C4-2B (cell line): Measurements from ENCODE around the gene PTGER2.

Experiments used
- H3K27ac ChIP-seq: fragments of 450-650 bp; 2 replicates; pipeline ENCODE4 v1.5.1; 2017
- ZFX ChIP-seq: fragments of 450-650 bp; IDR thresholded peaks from 2 replicates; pipeline ENCODE4 v1.6.1; 2017
- TF ChIP-seq, protein P1 (sequence below): fragments of 450-650 bp; conservative IDR thresholded peaks from 2 replicates; pipeline ENCODE4 v1.5.1; 2017; ENCODE audit warnings: mild to moderate bottlenecking

Gene PTGER2

DNA sequence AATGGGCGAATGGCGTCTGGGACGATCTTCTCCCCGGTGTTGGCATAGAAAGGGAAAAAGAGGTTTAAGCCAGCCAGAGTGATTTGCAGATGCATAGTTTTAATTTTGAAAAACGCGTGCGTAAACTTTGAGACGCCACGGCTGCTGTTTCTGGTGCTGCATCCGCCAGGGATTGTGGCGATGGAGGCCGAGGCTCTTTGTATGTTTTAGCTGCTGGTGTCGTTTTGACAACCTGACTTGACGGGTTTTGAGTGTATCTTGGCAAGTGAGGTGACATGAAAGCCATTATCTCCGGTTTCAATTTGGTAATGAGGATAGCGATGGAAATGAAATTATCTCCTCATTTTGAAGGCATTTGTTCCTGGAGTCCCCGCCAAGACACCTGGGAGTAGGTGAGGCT, 45.0 kb upstream of the PTGER2 start:
- no peak for TF ChIP-seq ZFX
- TF ChIP-seq, protein P1, sequence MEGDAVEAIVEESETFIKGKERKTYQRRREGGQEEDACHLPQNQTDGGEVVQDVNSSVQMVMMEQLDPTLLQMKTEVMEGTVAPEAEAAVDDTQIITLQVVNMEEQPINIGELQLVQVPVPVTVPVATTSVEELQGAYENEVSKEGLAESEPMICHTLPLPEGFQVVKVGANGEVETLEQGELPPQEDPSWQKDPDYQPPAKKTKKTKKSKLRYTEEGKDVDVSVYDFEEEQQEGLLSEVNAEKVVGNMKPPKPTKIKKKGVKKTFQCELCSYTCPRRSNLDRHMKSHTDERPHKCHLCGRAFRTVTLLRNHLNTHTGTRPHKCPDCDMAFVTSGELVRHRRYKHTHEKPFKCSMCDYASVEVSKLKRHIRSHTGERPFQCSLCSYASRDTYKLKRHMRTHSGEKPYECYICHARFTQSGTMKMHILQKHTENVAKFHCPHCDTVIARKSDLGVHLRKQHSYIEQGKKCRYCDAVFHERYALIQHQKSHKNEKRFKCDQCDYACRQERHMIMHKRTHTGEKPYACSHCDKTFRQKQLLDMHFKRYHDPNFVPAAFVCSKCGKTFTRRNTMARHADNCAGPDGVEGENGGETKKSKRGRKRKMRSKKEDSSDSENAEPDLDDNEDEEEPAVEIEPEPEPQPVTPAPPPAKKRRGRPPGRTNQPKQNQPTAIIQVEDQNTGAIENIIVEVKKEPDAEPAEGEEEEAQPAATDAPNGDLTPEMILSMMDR = no peak
- no peak overlapping the region for H3K27ac ChIP-seq

DNA sequence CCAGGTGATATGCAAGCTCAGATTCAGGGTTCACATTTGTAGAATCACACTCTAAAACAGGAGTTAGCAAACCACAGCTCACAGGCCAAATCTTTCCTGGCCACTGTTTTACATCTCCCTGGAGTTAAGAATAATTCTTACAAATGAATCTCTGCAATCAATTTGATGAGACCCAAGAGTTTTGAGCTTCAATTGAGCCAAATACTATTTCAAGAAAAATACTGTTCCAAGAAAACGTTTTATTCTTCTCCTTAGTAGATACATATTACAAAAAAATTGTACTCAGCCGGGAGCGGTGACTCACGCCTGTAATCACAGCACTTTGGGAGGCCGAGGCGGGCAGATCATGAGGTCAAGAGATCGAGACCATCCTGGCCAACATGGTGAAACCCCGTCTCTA, 44.1 kb upstream of the PTGER2 start:
- TF ChIP-seq, protein P1 = no peak
- no peak for TF ChIP-seq ZFX
- no peak overlapping the region for H3K27ac ChIP-seq

GRCh38 chr14:52271538-52271937, 42.6 kb upstream of the PTGER2 start:
- H3K27ac ChIP-seq = no peak overlapping the region
- no peak for TF ChIP-seq ZFX
- TF ChIP-seq, protein P1 = no peak

- no peak for TF ChIP-seq ZFX
- TF ChIP-seq, protein P1 = peak; percentile 57
- no peak overlapping the region for H3K27ac ChIP-seq
Observed at GRCh38 chr14:52272375-52272774, 41.7 kb upstream of the PTGER2 start.

DNA sequence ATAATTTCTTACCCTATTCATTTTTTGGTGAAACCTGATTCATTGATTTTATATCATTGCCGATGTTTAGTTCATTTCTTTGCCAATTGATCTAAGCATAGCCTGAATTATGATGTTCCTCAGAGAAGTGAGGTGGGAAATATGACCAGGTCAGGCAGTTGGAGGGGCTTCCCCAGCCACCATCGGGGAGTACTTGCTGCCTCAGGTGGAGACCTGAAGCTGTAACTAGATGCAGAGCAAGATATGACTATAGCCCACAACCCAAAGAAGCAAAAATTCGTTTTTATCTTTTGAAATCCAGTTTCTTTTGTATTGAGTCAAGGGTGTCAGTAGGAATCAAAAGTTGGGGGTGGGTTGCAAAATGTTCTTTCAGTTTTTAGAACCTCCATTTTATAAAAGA, 38.7 kb upstream of the PTGER2 start:
- no peak overlapping the region for H3K27ac ChIP-seq
- TF ChIP-seq ZFX = no peak
- TF ChIP-seq, protein P1 = no peak

GRCh38 chr14:52277552-52277951, 36.6 kb upstream of the PTGER2 start:
- H3K27ac ChIP-seq = no peak overlapping the region
- no peak for TF ChIP-seq ZFX
- TF ChIP-seq, protein P1 = no peak

DNA sequence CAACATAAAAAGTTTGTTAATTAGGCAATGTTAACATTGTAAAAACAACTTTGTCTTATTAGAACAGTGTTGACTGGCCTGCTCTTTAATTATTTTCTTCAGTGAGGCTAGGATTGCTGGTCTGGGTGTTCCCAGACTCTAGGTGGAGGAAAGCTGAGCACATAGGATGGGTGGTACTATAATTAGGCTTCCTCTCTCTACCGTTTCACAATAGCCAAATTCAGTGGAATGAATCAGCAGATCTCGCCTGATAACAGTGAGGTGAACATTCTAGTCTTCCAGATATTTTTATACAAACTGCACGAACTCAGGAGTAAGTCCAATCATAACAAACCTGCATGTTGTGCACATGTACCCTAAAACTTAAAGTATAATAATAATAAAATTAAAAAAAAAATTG, 34.7 kb upstream of the PTGER2 start:
- no peak overlapping the region for H3K27ac ChIP-seq
- no peak for TF ChIP-seq ZFX
- TF ChIP-seq, protein P1 = no peak
